ENCODE data around the gene SLC22A1. TPM values are rescaled to one million over a fixed set of nuclear protein-coding genes. Genes with fewer than 3 reads are reported as not detected.
"Not testable (repeated sequence)": the region's sequence is repeated elsewhere in the genome, so short reads cannot be mapped to it uniquely, and the experiment has no call there.

SLC22A1 gene
- total and polyA plus RNA-seq, 2 donors (not counting 3 experiments of a cell fraction or from before 2014, with no cell fraction given) = 0.04 TPM; not detected in 1

DNA sequence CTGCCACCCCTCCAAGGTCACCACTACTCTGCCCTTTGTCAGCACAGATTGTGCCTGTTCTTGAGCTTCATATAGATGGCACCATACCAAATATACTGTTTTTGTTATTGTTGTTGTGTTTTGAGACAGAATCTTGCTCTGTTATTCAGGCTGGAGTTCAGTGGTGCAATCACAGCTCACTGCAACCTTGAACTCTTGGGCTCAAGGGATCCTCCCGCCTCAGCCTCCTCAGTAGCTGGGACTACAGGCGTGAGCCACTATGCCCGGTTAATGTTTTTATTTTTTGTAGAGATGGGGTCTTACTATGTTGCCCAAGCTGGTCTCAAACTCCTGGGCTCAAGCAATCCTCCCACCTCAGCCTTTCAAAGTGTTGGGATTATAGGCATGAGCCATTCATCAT lies 18.9 kb downstream of the SLC22A1 start:
- H3K4me2 ChIP-seq (ENCODE audit: insufficient read depth, low read length); POLR2A ChIA-PET: not testable (repeated sequence)

DNA sequence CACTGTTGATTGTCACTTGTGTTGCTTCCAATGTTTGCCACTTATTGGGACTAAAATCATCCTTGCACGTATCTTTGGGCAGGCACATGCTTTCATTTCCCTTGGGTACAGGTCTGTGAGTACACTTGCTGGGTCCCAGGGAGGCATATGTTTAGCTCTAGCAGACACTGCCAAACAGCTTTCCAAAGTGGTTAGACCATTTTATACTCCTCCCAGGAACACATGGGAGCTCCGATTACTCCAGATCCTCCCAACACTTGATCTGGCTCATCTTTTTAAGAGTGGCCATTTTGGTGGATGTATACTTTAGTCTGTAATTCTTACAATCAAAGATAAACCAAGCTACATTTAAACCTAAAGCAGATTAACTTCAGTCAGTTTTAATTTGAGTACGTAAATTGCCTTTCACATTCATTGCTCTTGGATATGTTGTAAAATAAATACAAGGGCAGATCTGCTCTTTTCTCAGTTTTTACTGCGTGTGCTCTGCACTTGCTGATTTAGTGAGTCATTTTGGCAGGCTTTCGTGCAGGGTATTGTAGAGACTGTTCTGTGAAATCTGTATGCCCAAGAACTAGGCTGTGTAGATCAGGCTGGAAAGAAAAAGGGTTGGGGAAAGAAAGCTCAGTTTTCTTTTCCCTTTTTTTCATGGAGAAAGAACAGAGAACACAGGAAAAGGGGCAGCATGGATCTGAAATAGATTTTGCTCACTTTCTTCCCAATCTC lies 19.5 kb downstream of the SLC22A1 start:
- DNase-seq (ENCODE audit: low read depth, low spot score) (no peak), FAIRE-seq (no peak)
- dilution Hi-C loops (cut with MboI; ENCODE audit: extremely low pct_ligation_motif_present, low sequenced_read_pairs) (no loop called here), intact Hi-C loops (cut with micrococcal nuclease) (no loop called here)
- no peaks in the 10 kb centered on the region for H3K9me3 ChIP-seq (replicated peaks; ENCODE audit: control insufficient read depth, insufficient read depth, low read length)
- POLR2A ChIA-PET = no interaction called here
- CTCF ChIA-PET = interaction anchor here (2.1 kb wide), 1 partner anchor 314 kb away, joined by 5 read pairs; no protein-coding TSS in a partner anchor
- no peaks in the 10 kb centered on the region for H3K79me2 ChIP-seq (ENCODE audit: control insufficient read depth, insufficient read depth, low read length)
- H4K20me1 ChIP-seq (replicated peaks; ENCODE audit: control insufficient read depth, extremely low read depth, insufficient read depth, low read length) = no peaks in the 10 kb centered on the region
- H3K9me1 ChIP-seq (replicated peaks; ENCODE audit: control insufficient read depth, extremely low read depth, insufficient read depth, low read length) = no peaks in the 10 kb centered on the region
- no peaks in the 10 kb centered on the region for H3K27me3 ChIP-seq (ENCODE audit: control insufficient read depth in 2 of 2, insufficient read depth in 2 of 2, low read length in 2 of 2)
- no peak overlapping the region for H2AFZ ChIP-seq (ENCODE audit: low read depth, low read length)
- no peak overlapping the region for H3K27ac ChIP-seq (ENCODE audit: insufficient read depth, low read depth, low read length)
- H3K4me2 ChIP-seq (ENCODE audit: insufficient read depth, low read length) = no peak overlapping the region
- no TSS peak for BruUV-seq (replicated peaks)
- TF ChIP-seq FOS (IDR thresholded peaks at IDR 0.05; ENCODE audit: borderline replicate concordance, insufficient read depth, low read length) = no peak
- no peak for TF ChIP-seq GATA2 (IDR thresholded peaks at IDR 0.05; ENCODE audit: insufficient read depth, insufficient read length, low read depth, low read length)
- TF ChIP-seq POLR2AphosphoS5 (IDR thresholded peaks at IDR 0.05; ENCODE audit: insufficient read depth, low read depth, low read length) = no peak
- TF ChIP-seq, protein P1, sequence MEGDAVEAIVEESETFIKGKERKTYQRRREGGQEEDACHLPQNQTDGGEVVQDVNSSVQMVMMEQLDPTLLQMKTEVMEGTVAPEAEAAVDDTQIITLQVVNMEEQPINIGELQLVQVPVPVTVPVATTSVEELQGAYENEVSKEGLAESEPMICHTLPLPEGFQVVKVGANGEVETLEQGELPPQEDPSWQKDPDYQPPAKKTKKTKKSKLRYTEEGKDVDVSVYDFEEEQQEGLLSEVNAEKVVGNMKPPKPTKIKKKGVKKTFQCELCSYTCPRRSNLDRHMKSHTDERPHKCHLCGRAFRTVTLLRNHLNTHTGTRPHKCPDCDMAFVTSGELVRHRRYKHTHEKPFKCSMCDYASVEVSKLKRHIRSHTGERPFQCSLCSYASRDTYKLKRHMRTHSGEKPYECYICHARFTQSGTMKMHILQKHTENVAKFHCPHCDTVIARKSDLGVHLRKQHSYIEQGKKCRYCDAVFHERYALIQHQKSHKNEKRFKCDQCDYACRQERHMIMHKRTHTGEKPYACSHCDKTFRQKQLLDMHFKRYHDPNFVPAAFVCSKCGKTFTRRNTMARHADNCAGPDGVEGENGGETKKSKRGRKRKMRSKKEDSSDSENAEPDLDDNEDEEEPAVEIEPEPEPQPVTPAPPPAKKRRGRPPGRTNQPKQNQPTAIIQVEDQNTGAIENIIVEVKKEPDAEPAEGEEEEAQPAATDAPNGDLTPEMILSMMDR (IDR thresholded peaks at IDR 0.05; ENCODE audit: extremely low read depth in 1 of 2, insufficient read depth in 1 of 2, low read depth in 1 of 2, low read length in 2 of 2) = no peak
- TF ChIP-seq JUN (IDR thresholded peaks at IDR 0.05; ENCODE audit: borderline replicate concordance, insufficient read depth, insufficient read length, low read depth) = no peak
- TF ChIP-seq, protein P2, sequence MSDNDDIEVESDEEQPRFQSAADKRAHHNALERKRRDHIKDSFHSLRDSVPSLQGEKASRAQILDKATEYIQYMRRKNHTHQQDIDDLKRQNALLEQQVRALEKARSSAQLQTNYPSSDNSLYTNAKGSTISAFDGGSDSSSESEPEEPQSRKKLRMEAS (IDR thresholded peaks at IDR 0.05; ENCODE audit: insufficient read depth, insufficient read length) = no peak
- no peak for TF ChIP-seq POLR2A (IDR thresholded peaks at IDR 0.05; ENCODE audit: low read depth, low read length)
- TF ChIP-seq MYC (IDR thresholded peaks at IDR 0.05; ENCODE audit: low read depth, low read length) = no peak
- no peak for TF ChIP-seq EZH2 (IDR thresholded peaks at IDR 0.05; ENCODE audit: borderline replicate concordance, low read depth, low read length, severe bottlenecking)
- H3K9ac ChIP-seq (replicated peaks; ENCODE audit: extremely low read depth, insufficient read depth, low read length) = no peak overlapping the region
- H3K4me3 ChIP-seq (replicated peaks in 1 of 3; ENCODE audit: insufficient read depth in 1 of 3, low read depth in 1 of 3, low read length in 3 of 3) = no peak overlapping the region
- H3K4me1 ChIP-seq (ENCODE audit: control insufficient read depth, extremely low read depth, insufficient read depth, low read length) = no peaks in the 10 kb centered on the region
- no peaks in the 10 kb centered on the region for H3K36me3 ChIP-seq (ENCODE audit: control insufficient read depth in 2 of 2, extremely low read depth in 1 of 2, insufficient read depth in 2 of 2, low read length in 2 of 2)

More for the DNA sequence above, 18.9 kb downstream of the SLC22A1 start:
- H3K4me1 ChIP-seq (ENCODE audit: control insufficient read depth, extremely low read depth, insufficient read depth, low read length); H2AFZ ChIP-seq (ENCODE audit: low read depth, low read length); H3K27ac ChIP-seq (ENCODE audit: insufficient read depth, low read depth, low read length); intact Hi-C loops (cut with micrococcal nuclease); H3K9me3 ChIP-seq (replicated peaks; ENCODE audit: control insufficient read depth, insufficient read depth, low read length); H3K36me3 ChIP-seq (ENCODE audit: control insufficient read depth in 2 of 2, extremely low read depth in 1 of 2, insufficient read depth in 2 of 2, low read length in 2 of 2); H3K9me1 ChIP-seq (replicated peaks; ENCODE audit: control insufficient read depth, extremely low read depth, insufficient read depth, low read length); BruUV-seq (replicated peaks); H3K79me2 ChIP-seq (ENCODE audit: control insufficient read depth, insufficient read depth, low read length); H3K4me3 ChIP-seq (replicated peaks in 1 of 3; ENCODE audit: insufficient read depth in 1 of 3, low read depth in 1 of 3, low read length in 3 of 3); H4K20me1 ChIP-seq (replicated peaks; ENCODE audit: control insufficient read depth, extremely low read depth, insufficient read depth, low read length); FAIRE-seq; DNase-seq (ENCODE audit: low read depth, low spot score); H3K27me3 ChIP-seq (ENCODE audit: control insufficient read depth in 2 of 2, insufficient read depth in 2 of 2, low read length in 2 of 2); H3K9ac ChIP-seq (replicated peaks; ENCODE audit: extremely low read depth, insufficient read depth, low read length); dilution Hi-C loops (cut with MboI; ENCODE audit: extremely low pct_ligation_motif_present, low sequenced_read_pairs): not testable (repeated sequence)
- CTCF ChIA-PET = interaction anchor here (2.1 kb wide), 1 partner anchor 315 kb away, joined by 5 read pairs; no protein-coding TSS in a partner anchor

All from endothelial cell of umbilical vein (primary cell).